Measurements from ENCODE around the gene PAIP2B.

Gene PAIP2B

DNA sequence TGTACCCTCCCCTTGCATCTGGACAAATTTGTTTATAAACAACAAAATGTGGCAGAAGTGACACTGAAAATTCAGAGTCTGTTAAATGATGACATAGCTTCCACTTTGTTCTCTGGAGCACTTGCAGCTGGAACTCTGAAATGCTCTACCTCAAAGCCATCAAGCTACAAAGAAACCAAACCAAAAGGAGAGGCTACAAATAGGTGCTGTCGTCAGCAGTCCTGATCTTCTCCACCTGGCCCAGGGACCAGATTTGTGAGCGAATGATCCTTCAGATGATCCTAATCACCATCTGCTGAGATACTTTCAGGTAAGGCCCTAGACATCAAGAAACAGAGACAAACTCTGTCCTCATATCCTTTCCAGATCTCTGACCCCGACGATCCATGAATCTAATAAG is 27.9 kb upstream of the PAIP2B start:
- TF ChIP-seq, protein P1, sequence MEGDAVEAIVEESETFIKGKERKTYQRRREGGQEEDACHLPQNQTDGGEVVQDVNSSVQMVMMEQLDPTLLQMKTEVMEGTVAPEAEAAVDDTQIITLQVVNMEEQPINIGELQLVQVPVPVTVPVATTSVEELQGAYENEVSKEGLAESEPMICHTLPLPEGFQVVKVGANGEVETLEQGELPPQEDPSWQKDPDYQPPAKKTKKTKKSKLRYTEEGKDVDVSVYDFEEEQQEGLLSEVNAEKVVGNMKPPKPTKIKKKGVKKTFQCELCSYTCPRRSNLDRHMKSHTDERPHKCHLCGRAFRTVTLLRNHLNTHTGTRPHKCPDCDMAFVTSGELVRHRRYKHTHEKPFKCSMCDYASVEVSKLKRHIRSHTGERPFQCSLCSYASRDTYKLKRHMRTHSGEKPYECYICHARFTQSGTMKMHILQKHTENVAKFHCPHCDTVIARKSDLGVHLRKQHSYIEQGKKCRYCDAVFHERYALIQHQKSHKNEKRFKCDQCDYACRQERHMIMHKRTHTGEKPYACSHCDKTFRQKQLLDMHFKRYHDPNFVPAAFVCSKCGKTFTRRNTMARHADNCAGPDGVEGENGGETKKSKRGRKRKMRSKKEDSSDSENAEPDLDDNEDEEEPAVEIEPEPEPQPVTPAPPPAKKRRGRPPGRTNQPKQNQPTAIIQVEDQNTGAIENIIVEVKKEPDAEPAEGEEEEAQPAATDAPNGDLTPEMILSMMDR (conservative IDR thresholded peaks at IDR 0.05; ENCODE audit: control insufficient read depth, insufficient read depth, low read depth, low read length): no peak
- no peak overlapping the region for H3K4me3 ChIP-seq (ENCODE audit: control insufficient read depth, low read depth, low read length)
- DNase-seq (ENCODE audit: low read depth): no peak

DNA sequence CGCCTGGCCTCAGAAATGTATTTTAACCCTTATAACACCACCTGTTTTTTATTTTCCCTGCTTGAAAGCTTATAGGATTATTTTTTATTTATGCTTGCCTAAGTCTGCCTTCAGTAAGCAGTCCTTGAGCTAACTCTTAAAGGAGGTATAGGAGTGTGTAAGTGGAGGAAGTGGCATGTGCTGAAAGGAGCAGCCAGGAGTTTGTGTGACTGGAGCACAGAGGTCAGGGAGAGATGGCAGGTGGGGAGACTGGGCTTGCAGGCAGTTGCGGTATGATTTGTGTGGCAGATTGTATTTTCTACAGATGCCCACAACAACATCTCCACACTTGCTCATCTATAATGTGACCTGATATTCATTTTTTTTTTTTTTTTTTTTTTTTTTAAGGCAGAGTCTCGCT is 27.2 kb upstream of the PAIP2B start:
- TF ChIP-seq, protein P1 (conservative IDR thresholded peaks at IDR 0.05; ENCODE audit: control insufficient read depth, insufficient read depth, low read depth, low read length): no peak
- no peak for DNase-seq (ENCODE audit: low read depth)
- H3K4me3 ChIP-seq (ENCODE audit: control insufficient read depth, low read depth, low read length): no peak overlapping the region

- DNase-seq (ENCODE audit: low read depth): no peak
- H3K4me3 ChIP-seq (ENCODE audit: control insufficient read depth, low read depth, low read length): no peak overlapping the region
- TF ChIP-seq, protein P1 (conservative IDR thresholded peaks at IDR 0.05; ENCODE audit: control insufficient read depth, insufficient read depth, low read depth, low read length): no peak
Observed at GRCh38 chr2:71253476-71253875, 26.6 kb upstream of the PAIP2B start.

GRCh38 chr2:71252862-71253261 is 26.0 kb upstream of the PAIP2B start:
- no peak for DNase-seq (ENCODE audit: low read depth)
- TF ChIP-seq, protein P1 (conservative IDR thresholded peaks at IDR 0.05; ENCODE audit: control insufficient read depth, insufficient read depth, low read depth, low read length): no peak
- no peak overlapping the region for H3K4me3 ChIP-seq (ENCODE audit: control insufficient read depth, low read depth, low read length)

DNA sequence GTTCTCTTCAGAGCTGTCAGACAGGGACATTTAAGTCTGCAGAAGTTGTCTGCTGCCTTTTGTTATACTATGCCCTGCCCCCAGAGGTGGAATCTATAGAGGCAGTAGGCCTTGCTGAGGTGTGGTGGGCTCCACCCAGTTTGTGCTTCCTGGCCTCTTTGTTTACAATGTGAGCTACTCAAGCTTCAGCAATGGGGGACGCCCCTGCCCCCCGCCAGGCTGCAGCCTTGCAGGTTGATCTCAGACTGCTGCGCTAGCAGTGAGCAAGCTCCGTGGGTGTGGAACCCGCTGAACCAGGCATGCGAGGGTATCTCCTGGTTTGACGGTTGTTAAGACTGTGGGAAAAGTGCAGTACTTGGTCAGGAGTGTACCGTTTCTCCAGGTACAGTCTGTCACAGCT is 24.0 kb upstream of the PAIP2B start:
- DNase-seq (ENCODE audit: low read depth): no peak
- TF ChIP-seq, protein P1 (conservative IDR thresholded peaks at IDR 0.05; ENCODE audit: control insufficient read depth, insufficient read depth, low read depth, low read length): no peak
- H3K4me3 ChIP-seq (ENCODE audit: control insufficient read depth, low read depth, low read length): no peak overlapping the region

GRCh38 chr2:71244302-71244660 is 17.4 kb upstream of the PAIP2B start:
- TF ChIP-seq, protein P1 (conservative IDR thresholded peaks at IDR 0.05; ENCODE audit: control insufficient read depth, insufficient read depth, low read depth, low read length): no peak
- no peak for DNase-seq (ENCODE audit: low read depth)
- no peak overlapping the region for H3K4me3 ChIP-seq (ENCODE audit: control insufficient read depth, low read depth, low read length)

DNA sequence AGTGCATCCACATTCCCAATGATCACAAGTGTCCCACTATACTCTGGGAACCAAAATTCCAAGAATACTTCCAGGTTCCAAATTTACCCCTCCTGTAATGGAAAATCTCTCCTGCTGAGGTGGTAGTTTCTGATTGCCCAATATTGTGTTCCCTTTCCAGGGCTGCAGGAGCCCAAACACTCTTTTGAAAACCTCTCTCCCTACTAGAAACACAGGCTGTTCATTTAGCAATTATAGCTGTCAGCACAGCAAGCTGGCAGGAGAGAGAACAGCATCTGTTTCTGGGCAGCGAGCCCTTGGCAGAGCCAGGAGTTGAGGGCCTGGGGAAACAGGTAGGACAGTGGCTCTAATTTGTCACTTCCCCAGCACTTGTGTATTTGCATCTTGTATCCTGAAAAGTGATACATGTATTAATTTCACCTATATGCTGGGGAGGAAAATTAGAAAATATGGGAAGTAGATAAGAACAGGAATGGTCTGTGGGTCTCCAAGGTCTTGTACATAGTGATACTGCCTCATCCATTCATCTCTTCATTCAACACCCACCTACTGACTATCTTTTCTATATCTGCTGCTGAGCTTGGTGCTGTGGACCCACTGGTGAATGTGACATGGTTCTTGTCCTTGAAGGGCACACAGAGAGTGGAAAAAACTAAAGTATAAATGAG is 16.9 kb upstream of the PAIP2B start:
- TF ChIP-seq, protein P1 (conservative IDR thresholded peaks at IDR 0.05; ENCODE audit: control insufficient read depth, insufficient read depth, low read depth, low read length): no peak
- no peak for DNase-seq (ENCODE audit: low read depth)

More for the DNA sequence above, 16.9 kb upstream of the PAIP2B start:
- no peak overlapping the region for H3K4me3 ChIP-seq (ENCODE audit: control insufficient read depth, low read depth, low read length)

Data from fibroblast of mammary gland (primary cell).